Fibroblast of lung (primary cell): Measurements from ENCODE around the gene RAP1GDS1. TPM values are rescaled to one million over a fixed set of nuclear protein-coding genes. Genes with fewer than 3 reads are reported as not detected.

Experiments
- DNase-seq, 2 donors: peaks; one replicate each; pipeline versions ENCODE4 v3.0.0 to v3.0.0-alpha.2; 2010; ENCODE audit warnings: low read depth in 2 of 2
- H2AFZ ChIP-seq: 2 replicates; pipeline ENCODE4 v1.5.1; 2012; ENCODE audit warnings: low read length, control low read depth, inconsistent platforms
- H3K27ac ChIP-seq: 2 replicates; pipeline ENCODE4 v1.5.1; 2011; ENCODE audit warnings: low read length, control low read depth; ENCODE audit not compliant: insufficient read depth
- H3K27me3 ChIP-seq: 2 replicates; pipeline ENCODE4 v1.5.1; 2011; ENCODE audit warnings: mild to moderate bottlenecking, low read length; ENCODE audit not compliant: control insufficient read depth, insufficient read depth
- H3K36me3 ChIP-seq: 2 replicates; pipeline ENCODE4 v1.5.1; 2011; ENCODE audit warnings: low read length; ENCODE audit not compliant: control insufficient read depth, insufficient read depth
- H3K4me1 ChIP-seq: 2 replicates; pipeline ENCODE4 v1.5.1; 2011; ENCODE audit warnings: low read length; ENCODE audit not compliant: control insufficient read depth, insufficient read depth; ENCODE audit errors: extremely low read depth
- H3K4me2 ChIP-seq: 2 replicates; pipeline ENCODE4 v1.5.1; 2011; ENCODE audit warnings: low read length, control low read depth; ENCODE audit not compliant: insufficient read depth; ENCODE audit errors: extremely low read depth
- H3K4me3 ChIP-seq, 4 experiments: fragments of 200-600 bp in 1 of 4; sonication (generic) in 1 of 4; replicated peaks in 1 of 4; 2 replicates each; pipeline ENCODE4 v1.5.1; 2011 to 2016; ENCODE audit warnings: low read length in 4 of 4, low read depth in 3 of 4, mild to moderate bottlenecking in 3 of 4, control low read depth in 2 of 4, inconsistent platforms in 1 of 4, mixed read lengths in 1 of 4; ENCODE audit not compliant: insufficient read depth in 1 of 4; ENCODE audit errors: control extremely low read depth in 1 of 4
- H3K79me2 ChIP-seq: 2 replicates; pipeline ENCODE4 v1.5.1; 2012; ENCODE audit warnings: mild to moderate bottlenecking, low read length, inconsistent platforms; ENCODE audit not compliant: control insufficient read depth, insufficient read depth
- H3K9ac ChIP-seq: 2 replicates; pipeline ENCODE4 v1.5.1; 2011; ENCODE audit warnings: mild to moderate bottlenecking, low read length, control low read depth; ENCODE audit not compliant: insufficient read depth
- H3K9me3 ChIP-seq: 2 replicates; pipeline ENCODE4 v1.5.1; 2012; ENCODE audit warnings: low read depth, low read length; ENCODE audit not compliant: control insufficient read depth, insufficient read depth
- H4K20me1 ChIP-seq: 2 replicates; pipeline ENCODE4 v1.5.1; 2011; ENCODE audit warnings: low read length; ENCODE audit not compliant: control insufficient read depth, insufficient read depth; ENCODE audit errors: extremely low read depth
- CTCF ChIP-seq, 2 donors: IDR thresholded peaks in 1 of 2; conservative IDR thresholded peaks in 1 of 2; 1 replicate in 1 of 2; 2 replicates in 1 of 2; pipeline ENCODE4 v1.5.1; 2011 to 2012; ENCODE audit warnings: low read length in 2 of 2, control low read depth in 1 of 2, inconsistent platforms in 1 of 2, low read depth in 1 of 2, mild to moderate bottlenecking in 1 of 2
- EZH2 ChIP-seq: IDR thresholded peaks from 2 replicates; pipeline ENCODE4 v1.5.1; 2012; ENCODE audit warnings: low read length, control low read depth, mild to moderate bottlenecking; ENCODE audit errors: missing control alignments
- polyA plus RNA-seq, 2 donors: library from polyadenylated mRNA; depleted of rRNA in 1 of 2; stranded (reverse) in 1 of 2; unstranded in 1 of 2; fragments of >200 nt; gene quantifications; 2 replicates each; pipeline ENCODE4 v1.2.1, GENCODE V29; 2011 to 2012; ENCODE audit warnings: missing spikeins in 1 of 2
- total RNA-seq: library from RNA; depleted of rRNA; stranded (reverse); fragments of >200 nt; gene quantifications from 2 replicates; pipeline ENCODE4 v1.2.1, GENCODE V29; 2014

Gene RAP1GDS1
- total and polyA plus RNA-seq, 2 donors (not counting 1 experiment from before 2014, with no cell fraction given) = 68.3 to 103 TPM

- H3K4me2 ChIP-seq = no peak overlapping the region
- peak in 1 of 2 donors; percentile 82 for DNase-seq
- H3K9ac ChIP-seq = no peak overlapping the region
- H3K27ac ChIP-seq = no peak overlapping the region
- H4K20me1 ChIP-seq = no peaks in the 10 kb centered on the region
- H3K79me2 ChIP-seq = no peaks in the 10 kb centered on the region
- no peak for TF ChIP-seq EZH2
- no peak for TF ChIP-seq CTCF (conservative IDR thresholded peaks at IDR 0.05 in 1 of 2, IDR thresholded peaks at IDR 0.05 in 1 of 2; ENCODE audit: low read depth in 1 of 2, low read length in 2 of 2)
- H3K9me3 ChIP-seq = no peaks in the 10 kb centered on the region
- H3K27me3 ChIP-seq = no peaks in the 10 kb centered on the region
- H3K4me3 ChIP-seq = no peak overlapping the region
- no peak overlapping the region for H2AFZ ChIP-seq
- no peaks in the 10 kb centered on the region for H3K4me1 ChIP-seq
- H3K36me3 ChIP-seq = no peaks in the 10 kb centered on the region
Observed at GRCh38 chr4:98394134-98394533, 132.9 kb downstream of the RAP1GDS1 start.

DNA sequence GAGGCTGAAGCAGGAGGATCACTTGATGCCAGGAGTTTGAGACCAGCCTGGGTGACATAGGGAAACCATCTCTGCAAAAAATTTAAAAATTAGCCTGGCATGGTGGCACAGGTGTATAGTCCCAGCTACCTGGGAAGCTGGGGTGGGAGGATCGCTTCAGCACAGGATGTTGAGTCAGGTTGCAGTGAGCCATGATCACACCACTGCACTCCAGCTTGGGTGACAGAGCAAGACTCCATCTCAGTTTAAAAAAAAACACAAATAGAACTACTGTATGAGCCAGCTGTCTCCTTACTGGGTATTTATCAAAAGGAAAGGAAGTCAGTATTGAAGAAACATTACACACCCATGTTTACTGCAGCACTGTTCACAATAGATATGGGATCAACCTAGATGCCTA lies 138.7 kb downstream of the RAP1GDS1 start:
- no peak overlapping the region for H3K9ac ChIP-seq
- no peak overlapping the region for H3K27ac ChIP-seq
- H3K4me1 ChIP-seq = no peaks in the 10 kb centered on the region
- no peak for DNase-seq
- H4K20me1 ChIP-seq = no peaks in the 10 kb centered on the region
- H3K4me3 ChIP-seq = no peak overlapping the region
- H3K36me3 ChIP-seq = no peaks in the 10 kb centered on the region
- no peaks in the 10 kb centered on the region for H3K27me3 ChIP-seq
- no peaks in the 10 kb centered on the region for H3K79me2 ChIP-seq
- H2AFZ ChIP-seq = no peak overlapping the region
- no peak for TF ChIP-seq CTCF (conservative IDR thresholded peaks at IDR 0.05 in 1 of 2, IDR thresholded peaks at IDR 0.05 in 1 of 2; ENCODE audit: low read depth in 1 of 2, low read length in 2 of 2)
- no peak for TF ChIP-seq EZH2
- no peaks in the 10 kb centered on the region for H3K9me3 ChIP-seq
- H3K4me2 ChIP-seq = no peak overlapping the region

GRCh38 chr4:98406819-98407218 lies 145.6 kb downstream of the RAP1GDS1 start:
- Histone ChIP-seq H3K27ac (no peak overlapping the region), H3K36me3 (peaks cover 1% of the 10 kb centered on the region), H3K9ac (no peak overlapping the region), H3K4me1 (no peaks in the 10 kb centered on the region), H3K79me2 (no peaks in the 10 kb centered on the region), H3K9me3 (no peaks in the 10 kb centered on the region), H3K4me3 (no peak overlapping the region), H3K4me2 (no peak overlapping the region), H4K20me1 (no peaks in the 10 kb centered on the region), H2AFZ (no peak overlapping the region), H3K27me3 (no peaks in the 10 kb centered on the region)
- TF ChIP-seq CTCF (conservative IDR thresholded peaks at IDR 0.05 in 1 of 2, IDR thresholded peaks at IDR 0.05 in 1 of 2; ENCODE audit: low read depth in 1 of 2, low read length in 2 of 2) (no peak), EZH2 (no peak)
- DNase-seq = no peak
